ENCODE data around the gene KCTD13. TPM values are rescaled to one million over a fixed set of nuclear protein-coding genes. Genes with fewer than 3 reads are reported as not detected.

Gene KCTD13
- total RNA-seq: 10 to 100 TPM; 22.2 to 25.8 (median 22.9) TPM
- long read RNA-seq, donor 1, full-length matches to known transcripts: 10 of 15 reads
- long read RNA-seq, donor 1, partial matches to known transcripts: 0 of 15 reads
- long read RNA-seq, donor 1, other reads (novel, unspliced or antisense): 5 of 15 reads
- long read RNA-seq, donor 2, partial matches to known transcripts: 0 of 3 reads
- long read RNA-seq, donor 2, other reads (novel, unspliced or antisense): 1 of 3 reads

- Histone ChIP-seq H3K4me3 (peak within 1 kb of the TSS; percentile 92), H3K36me3 (ENCODE audit: low read depth) (no peaks in the 10 kb centered on the region), H3K9me3 (no peaks in the 10 kb centered on the region), H3K4me1 (ENCODE audit: low read depth) (peaks cover 19% of the 10 kb centered on the region)
- TF ChIP-seq, protein P1, sequence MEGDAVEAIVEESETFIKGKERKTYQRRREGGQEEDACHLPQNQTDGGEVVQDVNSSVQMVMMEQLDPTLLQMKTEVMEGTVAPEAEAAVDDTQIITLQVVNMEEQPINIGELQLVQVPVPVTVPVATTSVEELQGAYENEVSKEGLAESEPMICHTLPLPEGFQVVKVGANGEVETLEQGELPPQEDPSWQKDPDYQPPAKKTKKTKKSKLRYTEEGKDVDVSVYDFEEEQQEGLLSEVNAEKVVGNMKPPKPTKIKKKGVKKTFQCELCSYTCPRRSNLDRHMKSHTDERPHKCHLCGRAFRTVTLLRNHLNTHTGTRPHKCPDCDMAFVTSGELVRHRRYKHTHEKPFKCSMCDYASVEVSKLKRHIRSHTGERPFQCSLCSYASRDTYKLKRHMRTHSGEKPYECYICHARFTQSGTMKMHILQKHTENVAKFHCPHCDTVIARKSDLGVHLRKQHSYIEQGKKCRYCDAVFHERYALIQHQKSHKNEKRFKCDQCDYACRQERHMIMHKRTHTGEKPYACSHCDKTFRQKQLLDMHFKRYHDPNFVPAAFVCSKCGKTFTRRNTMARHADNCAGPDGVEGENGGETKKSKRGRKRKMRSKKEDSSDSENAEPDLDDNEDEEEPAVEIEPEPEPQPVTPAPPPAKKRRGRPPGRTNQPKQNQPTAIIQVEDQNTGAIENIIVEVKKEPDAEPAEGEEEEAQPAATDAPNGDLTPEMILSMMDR (IDR thresholded peaks at IDR 0.05): no peak
- ATAC-seq: peak; percentile 98
- intact Hi-C loops (cut with DNase I, micrococcal nuclease): no loop called here
- DNase-seq: peak; percentile 86 to 95 (median 89)
Observed at GRCh38 chr16:29925781-29926710, at the start of gene KCTD13. Gene KCTD13, minus strand, starts transcription at chr16:29926226. Its CDS starts 193 bp downstream, at chr16:29926033.

GRCh38 chr16:29975134-29975538 lies 49.1 kb upstream of the KCTD13 start:
- TF ChIP-seq, protein P1 (IDR thresholded peaks at IDR 0.05): no peak
- no peak overlapping the region for H3K4me3 ChIP-seq
- ATAC-seq (no peak), DNase-seq (no peak)
- intact Hi-C loops (cut with DNase I, micrococcal nuclease): no loop called here
- peaks cover 24% of the 10 kb centered on the region for H3K4me1 ChIP-seq (ENCODE audit: low read depth)
- no peaks in the 10 kb centered on the region for H3K9me3 ChIP-seq
- H3K36me3 ChIP-seq (ENCODE audit: low read depth): no peaks in the 10 kb centered on the region

- DNase-seq (peak in 1 of 3 donors; percentile 60), ATAC-seq (peak; percentile 2)
- no peaks in the 10 kb centered on the region for H3K36me3 ChIP-seq (ENCODE audit: low read depth)
- TF ChIP-seq, protein P1 (IDR thresholded peaks at IDR 0.05): no peak
- intact Hi-C loops (cut with DNase I, micrococcal nuclease): no loop called here
- peaks cover 24% of the 10 kb centered on the region for H3K4me1 ChIP-seq (ENCODE audit: low read depth)
- H3K4me3 ChIP-seq: peak overlapping the region; percentile 88
- H3K9me3 ChIP-seq: no peaks in the 10 kb centered on the region
Observed at GRCh38 chr16:29974291-29975133, 48.5 kb upstream of the KCTD13 start.

GRCh38 chr16:29973384-29974246 lies 47.6 kb upstream of the KCTD13 start, which contains the start of gene TAOK2:
Gene TAOK2, plus strand, starts transcription at chr16:29973868. Its CDS starts 3,905 bp downstream, at chr16:29977773.
- Histone ChIP-seq H3K36me3 (ENCODE audit: low read depth) (peaks cover 4% of the 10 kb centered on the region), H3K9me3 (no peaks in the 10 kb centered on the region), H3K4me3 (peak within 1 kb of the TSS; percentile 88), H3K4me1 (ENCODE audit: low read depth) (peaks cover 24% of the 10 kb centered on the region)
- ATAC-seq: peak; percentile 99
- peak; percentile 95 to 99 (median 99) for DNase-seq
- TF ChIP-seq, protein P1 (IDR thresholded peaks at IDR 0.05): no peak
- intact Hi-C loops (cut with DNase I, micrococcal nuclease): no loop called here

All from mucosa of descending colon (tissue), 3 donors.